HL-60/S4 treated with phorbol 12-myristate 13-acetate at 8.2 ng/mL for 4 days and 3 days (cell line): ENCODE data around the gene USP31.

Experiments used
- in situ Hi-C: fragments of 300-500 bp; cut with MboI; formaldehyde crosslinking; loops from 2 replicates; pipeline ENCODE4 v1.15.0; 2022; ENCODE audit warnings: low sequenced_read_pairs

The USP31 gene, protein sequence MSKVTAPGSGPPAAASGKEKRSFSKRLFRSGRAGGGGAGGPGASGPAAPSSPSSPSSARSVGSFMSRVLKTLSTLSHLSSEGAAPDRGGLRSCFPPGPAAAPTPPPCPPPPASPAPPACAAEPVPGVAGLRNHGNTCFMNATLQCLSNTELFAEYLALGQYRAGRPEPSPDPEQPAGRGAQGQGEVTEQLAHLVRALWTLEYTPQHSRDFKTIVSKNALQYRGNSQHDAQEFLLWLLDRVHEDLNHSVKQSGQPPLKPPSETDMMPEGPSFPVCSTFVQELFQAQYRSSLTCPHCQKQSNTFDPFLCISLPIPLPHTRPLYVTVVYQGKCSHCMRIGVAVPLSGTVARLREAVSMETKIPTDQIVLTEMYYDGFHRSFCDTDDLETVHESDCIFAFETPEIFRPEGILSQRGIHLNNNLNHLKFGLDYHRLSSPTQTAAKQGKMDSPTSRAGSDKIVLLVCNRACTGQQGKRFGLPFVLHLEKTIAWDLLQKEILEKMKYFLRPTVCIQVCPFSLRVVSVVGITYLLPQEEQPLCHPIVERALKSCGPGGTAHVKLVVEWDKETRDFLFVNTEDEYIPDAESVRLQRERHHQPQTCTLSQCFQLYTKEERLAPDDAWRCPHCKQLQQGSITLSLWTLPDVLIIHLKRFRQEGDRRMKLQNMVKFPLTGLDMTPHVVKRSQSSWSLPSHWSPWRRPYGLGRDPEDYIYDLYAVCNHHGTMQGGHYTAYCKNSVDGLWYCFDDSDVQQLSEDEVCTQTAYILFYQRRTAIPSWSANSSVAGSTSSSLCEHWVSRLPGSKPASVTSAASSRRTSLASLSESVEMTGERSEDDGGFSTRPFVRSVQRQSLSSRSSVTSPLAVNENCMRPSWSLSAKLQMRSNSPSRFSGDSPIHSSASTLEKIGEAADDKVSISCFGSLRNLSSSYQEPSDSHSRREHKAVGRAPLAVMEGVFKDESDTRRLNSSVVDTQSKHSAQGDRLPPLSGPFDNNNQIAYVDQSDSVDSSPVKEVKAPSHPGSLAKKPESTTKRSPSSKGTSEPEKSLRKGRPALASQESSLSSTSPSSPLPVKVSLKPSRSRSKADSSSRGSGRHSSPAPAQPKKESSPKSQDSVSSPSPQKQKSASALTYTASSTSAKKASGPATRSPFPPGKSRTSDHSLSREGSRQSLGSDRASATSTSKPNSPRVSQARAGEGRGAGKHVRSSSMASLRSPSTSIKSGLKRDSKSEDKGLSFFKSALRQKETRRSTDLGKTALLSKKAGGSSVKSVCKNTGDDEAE (N-terminal part only)

DNA sequence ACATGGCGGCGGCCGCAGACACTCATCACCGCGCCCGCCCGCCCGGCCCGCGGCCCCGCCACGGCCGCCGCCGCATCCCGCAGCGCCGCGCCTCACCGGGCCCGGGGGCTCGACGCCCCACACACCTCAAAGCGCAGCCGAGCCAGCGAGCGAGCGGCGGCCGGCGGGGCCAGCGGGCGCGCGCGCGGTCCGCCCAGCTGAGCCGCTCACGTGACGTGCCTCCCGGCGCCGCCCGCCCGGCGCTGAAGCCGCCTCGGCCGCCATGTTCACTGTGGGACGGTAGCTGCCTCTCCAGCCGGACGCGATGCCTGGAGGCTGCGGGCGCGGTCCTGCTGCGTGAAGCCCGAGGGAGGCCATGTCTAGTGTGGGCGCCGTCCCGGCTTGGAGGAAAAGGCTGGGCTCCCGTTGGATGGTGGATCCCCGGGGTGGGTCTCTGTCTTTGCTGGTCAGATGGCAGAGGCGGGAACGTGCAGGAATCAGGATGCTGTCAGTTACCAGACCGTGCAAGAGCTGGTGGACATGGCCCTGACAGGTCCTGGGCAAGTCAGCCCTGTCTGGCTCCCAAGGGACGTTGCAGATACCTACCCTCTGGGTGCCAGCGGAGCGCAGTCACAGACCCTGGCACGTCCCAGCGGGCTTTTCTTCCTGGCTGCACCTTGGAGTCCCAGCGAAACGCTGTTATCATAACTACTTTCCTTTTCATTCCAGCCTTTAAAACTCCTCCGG, at the start of gene USP31:
Gene USP31 (minus strand): TSS at position 186 of the 726 bp plus-strand sequence. CDS start 182 bp downstream, at position 4.
- in situ Hi-C loops = no loop called here

DNA sequence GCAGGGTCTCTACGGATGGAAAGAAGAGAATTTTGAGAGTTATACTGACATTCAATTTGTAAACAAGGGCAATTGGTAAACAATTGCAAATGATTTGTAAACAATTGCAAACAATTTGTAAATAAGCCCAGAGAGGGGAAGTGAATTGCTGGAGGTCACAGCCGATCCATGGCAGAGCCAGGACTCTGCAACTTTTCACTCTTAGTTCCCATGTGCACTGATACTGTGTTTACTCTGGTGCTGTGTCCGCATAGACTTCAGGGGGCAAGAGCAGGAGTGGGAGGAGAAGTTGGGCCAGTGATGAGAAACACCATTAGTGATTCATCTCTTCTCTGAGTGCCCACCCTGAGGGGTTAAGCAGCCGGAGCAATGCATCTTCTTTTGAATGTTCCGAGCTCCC, 47.3 kb upstream of the USP31 start:
- in situ Hi-C loops = no loop called here

DNA sequence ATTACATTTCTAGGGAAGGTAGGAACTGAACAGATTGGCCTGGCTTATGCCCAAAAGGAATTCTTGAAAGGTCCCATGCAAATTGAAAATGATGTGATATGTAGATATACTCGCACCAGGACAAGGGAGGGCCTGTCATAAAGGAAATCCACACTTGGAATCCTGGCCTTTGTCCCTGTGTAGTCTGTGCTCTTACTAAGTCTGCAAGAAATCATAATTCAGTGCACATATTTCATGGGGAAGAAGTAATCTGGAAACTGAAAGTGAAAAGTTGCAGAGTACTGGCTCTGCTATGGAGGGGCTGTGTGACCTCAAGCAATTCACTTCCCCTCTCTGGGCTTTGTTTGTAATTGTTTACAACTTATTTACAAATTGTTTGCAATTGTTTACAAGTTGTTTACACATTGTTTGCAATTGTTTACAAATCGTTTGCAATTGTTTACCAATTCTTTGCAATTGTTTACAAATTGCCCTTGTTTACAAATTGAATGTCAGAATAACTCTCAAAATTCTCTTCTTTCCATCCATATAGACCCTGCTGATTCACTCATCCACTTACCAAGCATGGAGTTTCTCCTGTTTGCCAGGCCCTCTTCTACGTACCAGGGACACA, 46.2 kb upstream of the USP31 start:
- in situ Hi-C loops = no loop called here

DNA sequence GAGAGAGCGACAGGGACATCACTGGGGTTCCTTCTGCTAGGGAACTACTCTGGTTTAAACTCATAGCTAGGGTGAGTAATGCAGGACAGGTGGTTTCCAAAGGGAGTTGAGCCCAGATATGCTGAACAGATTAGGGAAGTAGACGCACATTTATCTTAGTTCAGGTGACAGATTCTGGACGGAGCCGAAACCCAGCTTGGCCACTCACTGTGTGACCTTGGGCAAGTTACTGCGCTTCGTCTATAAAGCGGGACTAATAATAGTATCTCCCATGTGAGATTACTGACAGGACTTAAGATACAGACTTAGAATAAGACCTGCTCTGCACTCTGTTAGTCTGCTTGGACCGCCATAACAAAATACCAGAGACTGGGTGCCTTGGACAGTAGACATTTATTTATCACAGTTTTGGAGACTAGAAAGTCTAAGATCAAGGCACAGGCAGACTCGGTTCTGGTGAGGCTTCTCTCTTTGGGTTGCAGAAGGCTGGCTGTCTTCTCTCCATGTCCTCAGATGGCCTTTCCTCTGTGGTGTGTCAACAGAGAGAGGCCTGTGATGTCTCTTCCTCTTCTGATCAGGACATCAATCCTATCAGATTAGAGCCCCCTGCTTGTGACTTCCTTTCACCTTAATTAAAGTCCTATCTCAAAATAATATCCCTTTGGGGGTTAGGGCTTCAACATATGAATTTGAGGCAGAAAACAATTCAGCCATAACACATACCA, 45.4 kb upstream of the USP31 start:
- in situ Hi-C loops = no loop called here

DNA sequence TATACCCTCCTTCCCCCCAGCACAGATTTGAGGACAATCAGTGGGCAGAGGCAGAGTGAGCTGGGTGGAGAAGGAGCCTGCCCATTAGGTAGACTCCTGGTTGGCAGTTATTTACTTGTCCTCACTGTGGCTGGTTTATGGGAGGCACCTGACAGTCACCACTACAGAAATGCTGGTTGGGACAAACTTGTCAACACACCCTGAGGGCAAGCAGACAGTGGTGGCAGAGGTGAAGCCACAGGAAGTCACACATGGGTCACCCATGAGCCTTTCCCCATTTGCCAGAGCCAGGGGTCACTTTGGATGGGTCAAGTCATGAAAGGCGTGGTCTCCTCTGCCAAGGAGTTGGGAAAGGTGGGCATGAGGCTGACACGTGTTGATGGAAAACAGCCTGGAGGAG, 39.7 kb upstream of the USP31 start:
- in situ Hi-C loops = no loop called here

DNA sequence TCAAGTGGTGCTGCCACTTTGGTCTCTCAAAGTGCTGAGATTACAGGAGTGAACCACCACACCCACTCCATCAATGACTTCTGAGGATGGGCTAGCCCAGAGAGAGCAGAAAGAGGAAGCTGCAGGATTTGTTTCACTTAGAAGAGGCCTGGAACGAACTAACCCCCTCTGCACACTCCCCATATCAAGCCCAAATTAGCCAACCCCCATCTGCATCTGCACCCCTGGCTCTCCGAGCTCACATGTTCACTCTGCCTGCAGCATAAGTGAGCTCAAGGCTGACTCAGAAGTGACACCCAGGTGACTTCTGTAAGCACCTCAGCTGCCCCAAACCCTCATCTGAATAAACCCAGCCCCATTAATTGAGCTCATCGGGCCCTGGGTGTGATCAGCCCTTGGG, 38.1 kb upstream of the USP31 start:
- in situ Hi-C loops = no loop called here

DNA sequence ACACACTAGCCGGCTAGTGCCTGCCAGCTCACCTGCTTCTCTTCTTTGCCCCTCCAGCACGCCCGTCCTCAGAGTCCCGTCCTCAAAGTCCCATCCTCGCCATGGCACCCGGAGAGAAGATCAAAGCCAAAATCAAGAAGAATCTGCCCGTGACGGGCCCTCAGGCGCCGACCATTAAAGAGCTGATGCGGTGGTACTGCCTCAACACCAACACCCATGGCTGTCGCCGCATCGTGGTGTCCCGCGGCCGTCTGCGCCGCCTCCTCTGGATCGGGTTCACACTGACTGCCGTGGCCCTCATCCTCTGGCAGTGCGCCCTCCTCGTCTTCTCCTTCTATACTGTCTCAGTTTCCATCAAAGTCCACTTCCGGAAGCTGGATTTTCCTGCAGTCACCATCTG, 36.9 kb upstream of the USP31 start:
- in situ Hi-C loops = no loop called here

DNA sequence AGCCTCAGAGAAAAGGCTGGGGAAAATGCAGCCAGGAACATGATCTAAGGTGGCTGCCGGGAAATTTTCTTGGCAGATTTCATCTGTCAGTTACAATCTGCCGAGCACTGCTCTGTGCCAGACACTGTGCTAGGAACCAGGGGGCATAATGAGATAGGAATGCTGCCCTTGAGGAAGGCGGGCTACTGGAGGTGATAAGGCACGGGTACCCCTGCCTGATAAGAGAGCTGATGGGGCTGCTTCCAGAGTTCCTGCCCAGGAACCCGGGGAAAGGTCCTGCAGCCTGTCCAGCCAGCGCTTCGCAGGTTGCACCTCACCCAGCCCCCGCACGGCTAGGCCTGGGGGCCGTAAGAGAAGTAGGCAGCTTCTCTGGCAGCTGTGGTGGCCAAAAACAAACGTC, 36.4 kb upstream of the USP31 start:
- in situ Hi-C loops = no loop called here

DNA sequence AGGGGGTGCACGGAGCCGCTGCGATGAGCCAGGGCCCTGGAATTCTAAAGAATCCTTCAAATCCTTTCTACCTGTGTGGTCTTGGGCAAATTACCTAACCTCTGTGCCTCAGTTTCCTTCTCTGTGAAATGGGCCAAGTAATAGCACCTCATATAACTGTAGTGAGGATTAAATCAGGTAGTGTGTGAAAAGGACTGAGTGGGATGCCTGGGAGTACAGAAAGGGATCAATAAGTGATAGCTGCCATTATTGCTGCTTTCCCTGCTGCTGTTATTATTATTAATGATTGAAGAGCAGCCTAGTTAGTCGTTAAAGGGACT, 34.3 kb upstream of the USP31 start:
- in situ Hi-C loops = no loop called here

DNA sequence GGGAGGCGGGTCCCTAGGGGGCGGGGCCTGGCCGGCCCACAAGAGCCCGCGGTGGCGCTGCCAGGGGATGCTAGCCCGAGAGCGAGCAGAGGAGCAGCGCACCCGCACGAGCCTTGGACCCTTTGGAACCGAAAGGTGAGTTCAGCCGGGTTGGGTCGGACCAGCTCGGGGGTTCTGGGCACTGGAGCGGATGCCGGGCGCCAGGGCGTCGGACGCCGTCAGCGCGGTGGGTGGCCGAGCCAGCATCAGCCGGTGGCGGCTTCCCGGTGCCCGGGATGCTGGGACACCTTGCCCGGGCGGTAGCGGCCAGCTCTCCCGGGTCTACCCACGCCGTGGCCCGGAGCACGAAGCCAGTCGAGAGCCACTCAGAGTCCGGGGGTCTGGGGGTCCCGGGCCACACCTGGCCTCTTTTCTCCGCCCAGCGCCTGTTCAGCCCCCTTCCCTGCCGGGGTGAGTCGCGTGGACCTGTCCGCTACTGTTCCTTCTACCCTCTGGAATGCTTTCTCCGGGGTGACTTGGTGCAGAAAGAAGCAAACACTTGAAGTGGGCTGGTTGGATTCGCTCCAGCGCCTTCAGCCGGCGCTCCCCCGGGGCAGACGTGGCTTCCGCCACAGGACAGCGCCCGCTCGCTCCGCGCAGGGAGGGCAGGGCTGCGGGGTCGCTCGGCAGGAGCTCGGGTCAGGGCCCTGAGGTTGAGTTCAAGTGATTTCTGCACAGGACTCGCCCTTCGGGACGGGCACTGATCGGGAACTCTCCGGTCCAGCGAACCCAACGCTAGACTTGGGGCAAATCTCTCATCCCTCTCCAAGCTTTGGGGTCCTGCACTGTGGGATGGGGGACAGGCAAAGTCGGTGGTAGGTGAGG, 33.7 kb upstream of the USP31 start, which contains the start of gene SCNN1G:
Gene SCNN1G (plus strand): TSS at position 67 of the 864 bp plus-strand sequence. CDS start 3,527 bp downstream, outside the sequence.
- in situ Hi-C loops = no loop called here

DNA sequence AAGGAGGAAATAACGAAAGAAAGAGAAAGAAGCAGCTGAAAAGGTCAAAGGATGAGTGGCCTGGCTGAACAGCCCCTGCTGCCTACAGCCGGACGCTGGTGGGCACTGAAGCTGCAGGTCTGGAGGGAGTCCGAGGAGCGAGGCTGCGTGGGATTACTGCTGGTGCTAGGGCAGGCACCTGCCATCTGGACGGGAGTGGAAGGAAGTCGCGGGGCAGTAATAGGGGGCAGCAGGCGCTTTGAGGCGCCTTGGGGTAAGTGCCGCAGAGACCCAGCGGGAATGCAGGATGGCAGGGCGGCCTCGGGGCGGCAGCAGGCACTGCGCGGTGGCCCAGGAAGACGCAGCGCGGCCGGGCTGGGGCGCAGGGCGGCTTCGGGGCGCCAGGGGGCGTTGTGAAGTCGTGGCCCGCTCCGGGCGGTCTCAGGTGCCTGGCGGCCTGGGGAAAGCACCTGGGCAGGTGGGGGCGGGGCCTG, 33.0 kb upstream of the USP31 start:
- in situ Hi-C loops = no loop called here

DNA sequence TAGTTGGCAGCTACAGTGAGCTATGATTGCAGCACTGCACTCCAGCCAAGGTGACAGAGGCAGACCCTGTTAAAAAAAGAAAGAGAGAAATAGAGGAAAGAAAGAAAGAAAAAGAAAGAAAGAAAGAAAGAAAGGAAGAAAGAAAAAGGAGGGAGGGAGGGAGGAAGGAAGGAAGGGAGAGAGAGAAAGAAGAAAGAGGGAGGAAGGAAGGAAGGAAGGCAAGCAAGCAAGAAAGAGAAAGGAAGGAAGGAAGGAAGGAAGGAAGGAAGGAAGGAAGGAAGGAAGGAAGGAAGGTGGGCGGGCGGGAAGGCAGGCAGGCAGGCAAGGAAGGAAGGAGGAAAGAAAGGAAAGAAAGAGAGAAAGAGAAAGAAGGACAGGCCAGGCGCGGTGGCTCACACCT, 32.3 kb upstream of the USP31 start:
- in situ Hi-C loops = no loop called here

DNA sequence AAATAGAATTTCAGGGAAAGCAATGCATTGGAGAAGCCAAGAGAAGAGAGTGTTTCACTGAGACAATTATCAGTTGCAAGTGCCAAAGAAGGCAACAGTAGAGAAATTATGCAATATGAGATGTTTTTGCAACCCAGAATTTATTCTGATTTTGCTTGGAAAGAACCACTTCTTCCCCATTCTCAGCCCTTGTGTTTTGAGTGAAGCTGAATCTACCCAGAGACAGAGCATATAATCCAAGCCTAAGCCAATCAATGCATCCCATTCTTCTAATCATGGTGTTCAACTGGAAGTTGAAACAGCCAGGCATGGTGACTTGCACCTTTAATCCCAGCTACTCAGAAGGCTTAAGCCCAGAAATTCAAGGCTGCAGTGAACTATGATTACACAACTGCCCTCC, 26.4 kb upstream of the USP31 start:
- in situ Hi-C loops = no loop called here

DNA sequence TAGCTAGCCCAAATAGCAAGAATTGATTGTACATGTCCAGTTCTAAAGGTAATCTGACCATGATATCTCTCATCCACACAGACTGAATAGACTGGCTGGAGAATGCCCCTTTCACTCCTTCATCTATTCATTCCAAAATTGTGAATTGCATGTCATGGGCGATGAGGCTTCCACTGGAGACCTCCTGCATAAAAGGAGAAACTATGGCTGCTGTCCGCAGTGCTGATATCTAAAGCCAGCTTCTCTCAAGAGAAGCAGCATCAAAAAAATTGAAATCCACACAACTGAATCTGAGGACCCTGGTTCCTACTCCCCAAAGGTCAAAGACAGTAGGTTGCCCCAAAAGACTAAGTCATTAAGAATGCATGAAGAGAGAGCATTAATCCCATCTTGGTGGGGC, 25.4 kb upstream of the USP31 start:
- in situ Hi-C loops = no loop called here

DNA sequence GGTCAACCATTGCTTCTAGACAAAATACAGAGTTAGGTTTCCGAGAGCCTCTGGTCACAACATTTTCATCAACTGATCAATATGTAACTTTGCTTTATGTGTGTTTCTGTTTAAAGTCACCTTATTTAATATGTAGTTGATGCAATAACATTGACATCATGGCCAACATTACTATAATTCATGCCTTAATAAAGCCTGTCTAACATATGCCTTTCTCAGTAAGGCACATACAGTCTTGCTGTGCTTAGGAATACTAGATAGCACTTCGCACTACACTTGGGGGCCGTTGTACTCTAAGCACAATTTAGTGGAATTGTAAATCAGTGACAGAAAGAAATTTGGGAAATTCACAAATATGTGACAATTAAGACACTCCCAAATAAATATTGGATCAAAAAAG, 23.7 kb upstream of the USP31 start:
- in situ Hi-C loops = no loop called here

DNA sequence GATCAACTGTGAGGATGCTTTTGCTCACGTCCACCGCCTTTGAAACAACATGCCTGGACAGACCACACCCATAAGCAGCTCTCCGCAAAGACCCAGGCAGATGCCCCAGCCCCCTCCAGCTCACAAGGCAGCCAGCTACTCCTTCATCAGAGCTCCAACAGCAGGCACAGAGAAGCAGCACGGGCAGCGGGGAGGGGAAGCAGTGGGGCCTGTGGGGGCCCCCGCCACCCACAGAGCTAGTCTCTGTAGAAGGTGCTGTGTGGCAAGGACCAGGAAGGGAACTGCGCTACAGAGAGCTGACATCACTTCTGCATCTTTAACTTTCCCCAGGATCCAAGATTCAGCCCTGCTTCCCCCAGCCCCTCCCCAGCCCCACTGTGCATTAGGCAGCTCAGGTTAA, 23.3 kb upstream of the USP31 start:
- in situ Hi-C loops = no loop called here

DNA sequence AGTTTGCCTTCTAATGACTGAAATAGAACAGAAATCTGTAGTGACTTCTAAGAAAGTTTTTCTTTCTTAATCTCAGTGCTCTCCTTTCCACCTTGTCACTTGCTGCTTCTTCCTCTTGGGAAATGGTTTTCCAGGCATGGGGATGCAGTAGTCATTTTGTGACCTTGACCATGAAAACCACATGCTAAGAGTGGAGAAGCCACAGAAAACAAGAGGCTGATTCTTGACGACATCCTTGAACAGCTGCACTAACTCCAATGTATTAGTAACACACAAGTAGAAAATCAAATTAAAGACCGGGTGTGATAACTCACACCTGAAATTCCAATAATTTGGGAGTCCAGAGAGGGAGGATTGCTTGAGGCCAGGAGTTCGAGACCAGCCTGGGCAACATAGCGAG, 15.5 kb upstream of the USP31 start:
- in situ Hi-C loops = no loop called here

DNA sequence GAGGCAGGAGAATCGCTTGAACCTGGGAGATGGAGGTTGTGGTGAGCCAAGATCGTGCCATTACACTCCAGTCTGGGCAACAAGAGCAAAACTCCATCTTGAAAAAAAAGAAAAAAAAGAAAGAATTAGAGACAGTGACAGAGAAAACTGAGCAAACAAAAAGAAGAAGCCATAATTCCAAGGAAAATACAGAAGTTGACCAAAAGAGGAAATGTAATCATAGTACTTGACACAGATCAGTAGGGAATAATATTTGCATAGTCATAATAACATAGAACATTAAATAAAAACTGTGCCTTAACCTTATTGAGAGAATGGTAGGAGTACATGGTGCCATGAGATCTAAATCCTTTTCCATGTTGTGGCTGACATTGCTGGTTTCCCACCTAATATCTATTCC, 14.7 kb upstream of the USP31 start:
- in situ Hi-C loops = no loop called here

DNA sequence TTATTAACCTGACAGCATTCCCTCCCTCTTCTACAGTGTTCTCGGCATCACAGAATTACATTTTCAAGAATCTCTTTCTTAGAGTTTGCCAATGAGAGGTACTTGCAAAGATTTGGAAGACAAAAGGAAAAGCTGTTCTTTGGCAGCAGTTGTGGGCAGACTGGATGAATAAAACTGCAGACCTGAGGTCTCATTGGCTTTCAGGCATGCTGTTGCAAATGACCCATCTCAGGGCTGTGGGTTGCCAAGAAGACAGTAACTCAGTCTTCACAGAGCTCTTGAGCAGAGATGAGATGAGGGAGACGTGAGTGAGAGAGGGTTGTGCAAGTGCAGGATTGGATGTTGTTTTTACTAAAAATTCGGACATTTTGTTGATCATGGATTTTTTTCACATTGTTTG, 11.3 kb upstream of the USP31 start:
- in situ Hi-C loops = no loop called here
